Body of pancreas (tissue), 4 donors: ENCODE data around the gene SLC23A1.

Experiments used
- CTCF ChIP-seq, 7 experiments: fragments of 450-650 bp in 4 of 7; fragments of 200-600 bp in 3 of 7; sonication (generic) in 3 of 7; IDR thresholded peaks; one replicate each; pipeline ENCODE4 v1.5.1; 2016 to 2019; ENCODE audit warnings: antibody characterized with exemption in 7 of 7
- POLR2A ChIP-seq, 3 donors: fragments of 450-650 bp; IDR thresholded peaks; one replicate each; pipeline ENCODE4 v1.6.1; 2016; ENCODE audit warnings: antibody characterized with exemption in 3 of 3, mild to moderate bottlenecking in 2 of 3

- no peak for TF ChIP-seq POLR2A (IDR thresholded peaks at IDR 0.05)
- TF ChIP-seq CTCF (IDR thresholded peaks at IDR 0.05): no peak
Measured at GRCh38 chr5:139389701-139390638, 6.9 kb upstream of the SLC23A1 start, which contains the start of gene MZB1.
